HG03565 (cell line): ENCODE results near the gene PDK2.
"Not testable (repeated sequence)": the region's sequence is repeated elsewhere in the genome, so short reads cannot be mapped to it uniquely, and the experiment has no call there.

Experiments used
- ATAC-seq: cut with Tn5 transposase; IDR thresholded peaks from one replicate; pipeline ENCODE4 v1.9.1; 2021; ENCODE audit warnings: mild to moderate bottlenecking, moderate library complexity; ENCODE audit not compliant: unreplicated experiment

The PDK2 gene

DNA sequence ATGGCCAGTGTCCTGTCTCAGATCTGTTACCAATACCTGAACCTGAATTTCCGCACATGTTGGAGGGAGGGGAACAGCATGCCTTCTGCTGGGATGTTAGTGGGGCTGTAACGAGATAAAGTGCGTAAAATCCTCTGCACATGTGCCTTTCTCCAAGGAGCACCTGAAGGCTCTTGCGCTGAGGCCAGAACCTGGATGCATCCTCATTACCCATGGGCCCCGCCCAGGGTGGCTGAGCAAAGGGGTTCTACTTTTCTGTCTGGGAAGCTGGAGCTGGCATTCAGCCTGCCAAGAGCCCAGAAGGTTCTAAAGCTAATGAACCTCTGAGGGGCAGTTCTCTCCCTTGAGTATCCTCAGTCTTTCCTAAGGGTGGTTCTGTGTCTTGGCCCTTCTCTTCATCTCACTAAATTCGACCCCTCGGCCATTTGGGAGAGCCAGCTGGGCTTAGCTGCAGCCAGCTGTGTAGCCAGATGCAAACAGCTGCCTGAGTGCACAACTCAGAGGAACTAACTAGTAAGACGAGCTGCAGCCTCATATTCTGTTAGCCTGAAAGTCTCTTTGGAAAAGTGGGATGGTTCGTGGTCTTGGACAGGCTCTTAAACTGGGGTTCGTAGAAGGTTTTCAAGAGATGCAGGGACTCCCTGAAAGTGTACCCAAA, 36.7 kb upstream of the PDK2 start:
- no peak for ATAC-seq

DNA sequence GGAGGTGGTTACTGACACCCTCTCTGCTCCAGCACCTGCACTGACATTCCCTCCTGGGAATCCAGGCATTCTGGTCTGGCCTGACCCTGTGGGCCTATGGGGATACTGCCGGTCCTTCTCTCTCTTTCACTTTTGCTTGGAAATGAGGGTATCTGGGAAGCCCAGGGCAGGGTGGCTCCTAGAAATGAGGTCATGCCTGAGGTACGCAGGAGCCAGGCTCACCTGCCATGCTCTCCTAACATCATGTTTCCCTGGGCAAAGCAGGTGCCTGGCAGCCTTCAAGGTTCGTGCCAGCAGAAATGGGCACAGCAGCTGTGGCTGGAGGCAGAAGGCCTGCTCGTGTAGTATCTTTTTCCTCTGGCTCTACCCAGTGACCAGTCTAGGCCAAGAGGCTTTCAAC, 35.9 kb upstream of the PDK2 start:
- no peak for ATAC-seq

DNA sequence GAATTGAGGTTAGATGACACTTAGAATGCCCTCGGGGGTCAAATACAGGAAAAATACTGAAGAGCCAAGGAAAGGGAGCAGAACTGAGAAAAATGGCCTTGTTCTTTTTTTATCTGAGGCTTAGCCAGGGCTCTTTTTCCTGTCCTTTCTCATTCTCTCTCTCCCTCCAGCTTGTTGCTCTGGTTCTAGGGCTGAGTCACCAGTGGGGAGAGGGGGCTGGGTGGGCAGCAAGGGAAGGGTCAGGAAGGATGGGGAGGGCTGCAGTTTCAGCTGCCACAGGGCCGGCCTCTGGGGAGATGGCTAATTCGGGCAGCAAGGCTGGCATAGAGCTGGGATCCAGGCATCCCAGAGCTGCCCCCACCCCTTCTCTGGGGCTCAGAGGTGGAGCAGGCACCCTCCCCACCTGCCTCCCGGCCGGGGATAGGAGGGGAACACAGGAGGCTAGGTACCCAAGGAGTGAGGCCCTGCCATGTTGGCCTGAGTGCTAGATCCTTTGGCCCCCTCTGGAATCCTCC, 35.3 kb upstream of the PDK2 start:
- ATAC-seq, result no peak

DNA sequence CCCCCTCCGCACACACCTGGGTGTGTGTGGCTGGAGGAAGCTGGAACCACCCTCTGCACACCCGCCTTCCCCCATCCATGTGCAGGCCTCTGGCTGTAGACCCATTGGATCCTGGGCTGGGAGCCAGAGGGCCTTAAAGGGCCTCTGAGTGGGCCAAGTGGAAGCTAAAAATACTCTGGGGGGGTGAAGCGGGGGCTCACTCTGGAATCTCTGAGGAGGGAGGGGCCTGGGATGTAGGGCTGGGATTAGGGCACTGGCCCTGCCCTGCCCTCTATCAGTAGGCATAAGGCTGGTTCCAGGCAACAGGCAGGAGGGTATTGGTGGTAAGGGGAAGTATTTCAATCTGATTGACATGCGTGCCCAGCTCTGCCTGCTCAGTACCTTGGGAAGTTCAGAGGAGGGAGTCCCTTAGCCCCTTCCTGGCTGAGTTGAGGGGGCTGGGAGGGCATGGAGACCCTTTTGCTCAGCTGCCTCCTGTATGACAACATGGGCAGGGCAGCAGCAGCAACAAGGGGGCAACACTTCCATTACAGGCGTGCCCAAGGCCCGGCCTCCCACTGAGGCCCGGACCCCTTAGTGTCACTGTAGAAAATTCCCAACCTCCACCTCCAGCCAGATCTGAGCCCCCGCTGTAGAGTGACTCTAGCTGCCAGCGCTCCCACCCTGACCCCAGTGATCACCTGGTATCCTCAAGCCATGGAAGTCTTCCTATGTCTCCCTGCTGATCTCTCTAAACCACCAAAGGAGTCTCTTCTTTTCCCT, 34.0 kb upstream of the PDK2 start:
- ATAC-seq, result no peak

DNA sequence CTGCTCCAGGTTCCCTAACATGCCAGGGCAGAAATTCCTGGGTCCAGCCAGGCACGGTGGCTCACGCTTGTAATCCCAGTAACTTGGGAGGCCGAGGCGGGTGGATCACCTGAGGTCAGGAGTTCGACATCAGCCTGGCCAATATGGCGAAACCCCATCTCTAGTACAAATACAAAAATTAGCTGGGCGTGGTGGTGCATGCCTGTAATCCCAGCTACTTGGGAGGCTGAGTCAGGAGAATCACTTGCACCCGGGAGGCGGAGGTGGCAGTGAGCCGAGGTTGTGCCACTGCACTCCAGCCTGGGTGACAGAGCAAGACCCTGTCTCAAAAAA, 33.5 kb upstream of the PDK2 start:
- not testable (repeated sequence) for ATAC-seq

DNA sequence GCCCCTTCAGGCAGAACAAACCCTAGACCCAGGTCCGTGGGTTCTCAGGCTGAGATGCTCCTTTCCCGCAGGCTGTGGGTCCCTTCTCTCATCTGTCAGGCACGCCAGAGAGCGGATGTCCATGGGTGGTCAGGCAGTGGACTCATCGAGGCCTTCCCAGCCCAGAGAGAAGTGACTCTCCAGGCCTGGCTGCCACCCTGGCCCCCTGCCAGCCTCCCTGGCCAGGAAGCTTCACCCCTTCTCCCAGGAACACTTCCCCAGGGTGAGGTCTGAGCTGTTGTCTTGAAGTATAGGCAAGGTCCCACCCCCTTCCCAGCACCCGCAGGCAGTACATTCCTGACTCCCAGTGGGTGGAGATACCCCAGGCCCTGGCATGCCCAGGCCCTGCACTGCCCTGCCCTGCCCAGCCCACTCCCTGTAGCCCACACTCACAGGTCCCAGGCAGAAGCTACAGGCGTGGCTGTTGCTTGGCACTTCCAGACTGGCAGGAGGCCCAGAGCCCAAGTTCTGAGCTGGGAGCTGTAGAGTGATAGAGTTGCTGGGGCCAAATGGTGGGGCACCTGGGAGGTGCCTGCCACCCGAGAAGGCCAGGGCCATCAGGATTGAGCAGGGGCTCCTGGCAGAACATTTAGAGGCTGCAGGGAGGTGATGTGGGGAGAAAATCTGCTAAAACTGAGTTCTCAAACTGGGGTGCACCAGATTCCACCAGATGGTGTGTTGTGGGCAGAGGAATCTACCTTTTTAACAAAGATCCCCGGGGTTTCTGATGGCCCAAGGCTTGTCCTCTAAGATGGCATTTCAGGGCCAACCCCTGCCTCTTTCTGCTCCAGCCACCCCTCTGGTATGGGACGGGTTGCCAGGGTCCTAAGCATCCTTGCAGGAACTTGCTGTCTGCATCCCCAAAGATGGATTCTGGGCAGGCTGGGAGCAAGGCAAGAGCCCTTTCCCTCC, 32.6 kb upstream of the PDK2 start:
- ATAC-seq, result no peak

DNA sequence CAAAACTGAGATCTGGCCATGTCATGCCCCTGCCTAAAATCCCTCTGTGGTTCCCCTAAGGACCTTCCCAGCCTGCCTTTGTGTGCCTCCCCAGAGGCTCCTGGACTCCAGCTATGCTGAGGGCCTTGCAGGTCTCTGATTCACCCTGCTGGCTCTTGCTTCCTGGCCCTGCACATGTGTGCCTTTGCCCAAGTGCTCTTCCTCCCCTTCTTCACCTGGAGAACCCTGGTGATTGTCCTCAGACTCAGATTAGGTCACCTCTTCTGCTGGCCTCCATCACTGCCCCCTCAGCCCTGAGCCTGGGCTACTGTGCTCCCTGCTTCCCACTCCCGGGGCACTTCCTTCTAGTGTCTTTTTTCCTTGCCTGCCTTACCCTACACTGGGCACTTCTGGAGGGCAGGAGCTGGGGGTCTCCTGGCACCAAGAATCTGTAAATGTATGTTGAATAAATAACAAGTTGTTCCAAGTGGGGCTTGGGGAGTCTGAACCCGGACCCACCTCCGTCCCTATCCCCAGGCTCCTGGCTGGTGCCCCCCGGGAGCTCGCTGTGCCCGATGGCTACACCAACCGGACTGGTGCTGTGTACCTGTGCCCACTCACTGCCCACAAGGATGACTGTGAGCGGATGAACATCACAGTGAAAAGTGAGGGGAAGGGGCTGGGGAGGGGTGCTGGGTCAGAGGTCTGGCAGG, 31.4 kb upstream of the PDK2 start:
- no peak for ATAC-seq

DNA sequence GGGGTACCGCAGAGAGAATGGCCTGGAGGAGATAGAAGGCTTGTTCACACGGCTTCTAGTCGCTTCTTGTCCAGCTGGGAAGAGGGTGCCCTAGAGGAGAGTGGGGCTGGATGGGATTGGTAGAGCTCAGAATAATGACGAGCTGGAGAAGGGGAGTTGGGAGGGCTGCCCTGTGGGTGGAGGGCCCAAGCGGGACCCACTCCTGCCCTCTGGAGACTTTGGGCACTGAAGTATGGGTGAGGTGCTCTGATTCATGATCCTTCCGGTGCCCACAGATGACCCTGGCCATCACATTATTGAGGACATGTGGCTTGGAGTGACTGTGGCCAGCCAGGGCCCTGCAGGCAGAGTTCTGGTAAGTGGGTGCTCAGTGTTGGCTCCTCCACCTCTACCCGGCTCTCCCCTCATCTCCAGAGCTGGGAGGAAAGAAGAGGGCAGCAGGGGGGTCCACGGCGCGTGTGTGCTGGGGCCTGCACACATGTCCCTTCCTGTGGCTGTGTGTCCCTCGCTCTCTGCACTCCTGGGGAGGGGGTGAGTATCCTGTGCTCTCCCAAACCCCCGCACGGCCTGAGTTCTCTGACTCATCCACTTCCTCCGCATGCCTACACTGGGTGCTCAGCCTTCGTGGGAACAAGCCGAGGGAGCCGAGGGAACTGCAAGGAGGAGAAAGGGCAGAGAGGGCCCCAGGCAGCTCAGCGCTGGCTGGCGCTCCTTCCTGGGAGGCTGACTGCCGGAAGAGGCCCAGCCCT, 30.7 kb upstream of the PDK2 start:
- ATAC-seq, result no peak

DNA sequence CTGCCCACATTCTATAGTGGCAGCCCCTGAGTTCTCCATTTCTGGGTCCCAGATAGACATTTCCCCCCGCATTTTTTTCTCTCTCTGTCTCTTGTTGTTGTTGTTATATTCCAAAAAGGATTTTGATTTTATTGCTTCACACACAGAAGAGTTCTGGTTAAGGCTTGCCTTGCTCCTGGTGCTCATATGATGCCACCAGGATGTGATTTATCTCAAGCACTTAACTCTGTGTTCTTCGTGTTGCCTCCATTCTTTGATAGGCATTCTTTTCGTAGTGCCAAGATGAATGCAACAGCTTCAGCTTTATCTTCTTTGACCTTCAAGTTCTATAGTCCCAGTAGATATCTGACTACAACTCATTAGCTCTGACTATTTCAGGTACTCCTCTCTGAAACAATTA, 30.1 kb upstream of the PDK2 start:
- ATAC-seq, result no peak

DNA sequence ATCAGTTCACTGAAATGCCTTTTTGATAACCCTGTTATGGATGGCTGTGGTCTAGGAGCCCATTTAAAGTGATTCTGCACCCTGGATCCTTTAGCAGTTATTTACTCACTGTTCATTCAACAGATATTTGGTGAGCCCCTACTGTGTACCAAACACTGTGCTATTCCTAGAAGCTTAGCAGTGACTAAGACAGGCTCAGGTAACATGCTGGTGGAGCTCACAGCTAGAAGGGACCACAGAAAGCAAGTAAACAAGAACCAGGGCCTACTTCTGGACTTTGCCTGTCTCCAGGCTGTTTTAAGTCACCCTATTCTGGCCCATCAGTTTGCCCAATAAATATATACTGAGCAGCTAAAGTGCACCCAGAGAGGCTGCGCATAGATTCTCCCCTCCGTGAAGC, 28.2 kb upstream of the PDK2 start:
- ATAC-seq, result no peak

DNA sequence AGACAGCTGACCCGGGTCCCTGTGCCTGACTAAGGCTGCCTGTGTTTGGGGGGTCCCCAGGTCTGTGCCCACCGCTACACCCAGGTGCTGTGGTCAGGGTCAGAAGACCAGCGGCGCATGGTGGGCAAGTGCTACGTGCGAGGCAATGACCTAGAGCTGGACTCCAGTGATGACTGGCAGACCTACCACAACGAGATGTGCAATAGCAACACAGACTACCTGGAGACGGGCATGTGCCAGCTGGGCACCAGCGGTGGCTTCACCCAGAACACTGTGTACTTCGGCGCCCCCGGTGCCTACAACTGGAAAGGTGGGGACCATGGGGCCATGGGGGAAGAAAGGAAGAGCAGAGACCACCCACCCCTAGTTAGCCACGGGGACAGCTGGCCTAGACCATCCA, 27.2 kb upstream of the PDK2 start:
- no peak for ATAC-seq

DNA sequence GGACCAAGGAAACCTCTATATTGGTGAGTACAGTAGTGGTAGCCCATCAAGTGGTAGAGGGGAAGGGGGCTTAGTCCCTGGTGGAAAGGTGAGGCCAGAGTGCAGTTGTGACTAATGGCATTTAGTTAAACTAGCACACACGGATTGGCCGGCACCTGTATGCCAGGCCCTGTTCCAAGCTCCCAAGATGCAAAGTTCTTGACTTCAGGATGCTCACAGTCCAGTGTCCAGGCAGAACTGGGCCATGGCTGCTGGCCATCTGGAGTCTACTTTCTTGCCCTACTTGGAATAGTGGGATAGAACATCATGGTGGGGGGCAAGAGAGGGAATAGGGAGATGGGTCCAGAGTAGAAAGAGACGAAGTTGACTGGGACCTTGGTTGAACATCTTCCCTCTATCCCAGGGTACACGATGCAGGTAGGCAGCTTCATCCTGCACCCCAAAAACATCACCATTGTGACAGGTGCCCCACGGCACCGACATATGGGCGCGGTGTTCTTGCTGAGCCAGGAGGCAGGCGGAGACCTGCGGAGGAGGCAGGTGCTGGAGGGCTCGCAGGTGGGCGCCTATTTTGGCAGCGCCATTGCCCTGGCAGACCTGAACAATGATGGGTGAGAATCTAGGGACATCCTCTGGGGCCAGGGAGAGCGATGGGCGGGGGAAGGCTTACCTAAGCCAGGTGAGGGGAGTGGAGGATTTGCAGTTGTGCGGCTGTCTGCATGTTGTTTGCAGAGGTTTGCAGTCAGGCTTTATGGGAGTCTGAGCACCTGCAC, 24.1 kb upstream of the PDK2 start:
- no peak for ATAC-seq

DNA sequence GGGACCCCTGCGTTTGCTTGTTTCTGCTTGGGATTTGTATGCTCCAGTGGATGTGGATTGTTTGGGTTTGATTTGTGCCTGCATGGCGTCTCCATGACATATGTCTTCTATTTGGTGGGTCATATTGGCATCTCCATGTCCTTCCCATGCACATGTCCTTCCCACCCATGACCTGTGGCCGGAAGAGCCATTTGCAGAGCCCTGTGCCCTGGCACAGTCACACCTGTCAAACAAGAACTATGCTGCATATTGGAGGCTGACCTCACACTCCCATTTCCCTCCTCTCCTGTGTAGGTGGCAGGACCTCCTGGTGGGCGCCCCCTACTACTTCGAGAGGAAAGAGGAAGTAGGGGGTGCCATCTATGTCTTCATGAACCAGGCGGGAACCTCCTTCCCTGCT, 23.5 kb upstream of the PDK2 start:
- no peak for ATAC-seq

DNA sequence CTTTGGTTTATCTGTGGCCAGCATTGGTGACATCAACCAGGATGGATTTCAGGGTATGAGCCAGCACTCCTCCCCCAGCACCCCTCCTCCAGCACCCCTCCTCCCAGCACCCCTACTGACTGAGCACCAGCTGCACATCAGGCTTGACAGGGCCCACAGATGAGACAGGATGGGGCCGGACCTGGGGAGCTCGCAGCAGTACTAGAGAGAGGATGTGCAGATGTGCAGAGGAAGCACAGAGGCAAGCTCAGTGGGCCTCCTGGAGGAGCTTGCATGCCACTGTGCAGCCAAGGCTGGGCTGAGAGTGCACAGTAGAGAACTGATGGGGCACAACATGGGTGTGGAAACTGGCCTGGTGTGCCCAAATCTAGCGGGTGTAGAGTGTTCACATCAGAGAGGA, 23.0 kb upstream of the PDK2 start:
- no peak for ATAC-seq

DNA sequence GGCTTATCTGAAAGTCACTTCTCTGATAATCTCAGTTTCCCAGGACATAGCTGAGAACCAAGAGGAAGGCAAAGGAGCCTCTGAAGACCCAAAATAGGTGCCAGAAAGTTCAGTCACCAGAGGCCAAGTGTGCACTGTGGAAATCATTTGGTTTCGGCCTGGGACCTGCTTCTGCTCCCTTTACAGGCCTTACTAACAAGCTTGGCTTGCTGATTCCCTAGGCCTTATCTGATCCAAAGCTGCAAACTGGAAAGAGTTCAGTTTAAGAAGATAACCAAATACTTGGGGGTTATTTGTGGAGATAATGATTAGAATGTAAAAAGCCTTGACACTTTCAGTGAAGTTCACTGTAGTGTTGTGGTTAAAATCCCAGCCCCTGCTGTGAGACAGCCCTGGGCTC, 22.2 kb upstream of the PDK2 start:
- ATAC-seq, result no peak

DNA sequence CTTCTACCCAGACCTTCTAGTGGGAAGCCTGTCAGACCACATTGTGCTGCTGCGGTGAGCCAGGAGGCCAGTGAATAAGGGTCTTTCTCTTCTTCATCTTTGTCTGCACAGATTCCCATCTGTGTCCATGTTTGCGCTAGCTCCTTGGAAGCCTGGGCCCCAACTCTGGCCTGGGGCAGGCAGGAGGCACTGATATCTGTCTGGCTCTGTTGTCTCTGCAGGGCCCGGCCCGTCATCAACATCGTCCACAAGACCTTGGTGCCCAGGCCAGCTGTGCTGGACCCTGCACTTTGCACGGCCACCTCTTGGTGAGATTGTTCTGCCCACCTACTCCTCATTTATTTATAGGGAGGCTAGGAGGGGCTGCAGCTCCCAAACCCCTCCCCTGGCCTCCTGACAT, 20.9 kb upstream of the PDK2 start:
- no peak for ATAC-seq

DNA sequence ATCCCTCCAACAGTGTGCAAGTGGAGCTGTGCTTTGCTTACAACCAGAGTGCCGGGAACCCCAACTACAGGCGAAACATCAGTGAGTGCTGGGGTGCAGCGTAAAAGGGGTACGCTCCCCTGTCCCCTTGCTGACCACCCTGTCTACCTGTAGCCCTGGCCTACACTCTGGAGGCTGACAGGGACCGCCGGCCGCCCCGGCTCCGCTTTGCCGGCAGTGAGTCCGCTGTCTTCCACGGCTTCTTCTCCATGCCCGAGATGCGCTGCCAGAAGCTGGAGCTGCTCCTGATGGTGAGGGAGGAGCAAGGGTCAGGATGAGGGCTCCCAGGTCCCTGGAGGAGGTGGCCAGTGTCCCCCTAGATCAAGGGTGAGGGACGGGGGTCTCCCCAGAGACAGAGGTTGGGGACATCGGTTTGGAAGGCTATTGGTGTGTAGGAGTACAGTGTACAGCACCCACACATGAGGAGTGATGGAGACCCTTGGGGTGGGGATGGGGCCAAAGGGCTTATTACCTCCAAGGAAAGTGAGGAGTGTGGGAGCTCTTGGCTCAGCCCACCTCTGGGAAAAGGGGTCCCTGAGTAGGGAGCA, 19.6 kb upstream of the PDK2 start:
- ATAC-seq, result no peak

DNA sequence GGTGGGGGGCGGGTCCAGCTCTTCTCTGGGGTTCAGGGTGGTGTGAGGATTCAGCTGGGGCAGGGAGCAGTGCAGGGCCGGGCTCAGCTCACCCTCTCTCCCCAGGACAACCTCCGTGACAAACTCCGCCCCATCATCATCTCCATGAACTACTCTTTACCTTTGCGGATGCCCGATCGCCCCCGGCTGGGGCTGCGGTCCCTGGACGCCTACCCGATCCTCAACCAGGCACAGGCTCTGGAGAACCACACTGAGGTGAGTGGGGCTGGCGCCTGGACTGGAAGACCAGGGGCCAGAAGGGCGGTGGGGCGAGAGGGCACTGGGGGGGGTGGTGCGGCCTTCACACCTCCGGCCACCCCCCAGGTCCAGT, 18.9 kb upstream of the PDK2 start:
- no peak for ATAC-seq

DNA sequence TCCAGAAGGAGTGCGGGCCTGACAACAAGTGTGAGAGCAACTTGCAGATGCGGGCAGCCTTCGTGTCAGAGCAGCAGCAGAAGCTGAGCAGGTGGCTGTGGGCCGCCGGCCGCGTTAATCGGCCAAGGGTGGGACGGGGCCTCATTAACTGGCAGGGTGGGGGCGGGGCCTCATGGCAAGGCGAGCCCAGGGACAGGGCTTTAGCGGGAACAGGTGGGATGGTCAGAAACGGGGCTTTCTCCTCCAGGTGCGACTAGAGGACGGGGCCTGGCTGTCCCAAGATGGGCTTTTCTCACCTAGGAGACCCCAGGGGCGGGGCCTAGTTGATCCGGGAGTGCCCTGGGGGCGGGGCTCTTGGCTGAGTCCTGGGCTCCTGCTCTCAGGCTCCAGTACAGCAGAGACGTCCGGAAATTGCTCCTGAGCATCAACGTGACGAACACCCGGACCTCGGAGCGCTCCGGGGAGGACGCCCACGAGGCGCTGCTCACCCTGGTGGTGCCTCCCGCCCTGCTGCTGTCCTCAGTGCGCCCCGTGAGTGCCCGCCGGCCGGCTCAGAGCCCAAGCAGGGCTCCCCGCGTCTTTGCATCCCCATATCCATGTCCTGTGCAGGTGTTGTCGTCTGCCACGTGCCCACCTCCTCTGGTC, 18.4 kb upstream of the PDK2 start:
- ATAC-seq, result no peak
